WTC11 (cell line): ENCODE data around the gene TEX9. TPM values are rescaled to one million over a fixed set of nuclear protein-coding genes. Genes with fewer than 3 reads are reported as not detected.

Experiments
- ATAC-seq: fragments of 200-7000 bp; cut with Tn5 transposase; 2 replicates; pipeline ENCODE4 v1.10.0; 2021; ENCODE audit warnings: mild to moderate bottlenecking, moderate library complexity
- CTCF ChIA-PET: fragments of 300-600 bp; sonication (Branson Sonifier 250); formaldehyde crosslinking; loops from one replicate; lab custom pipeline; 2021; ENCODE audit warnings: antibody characterized with exemption; lab: Charles Lee
- POLR2A ChIA-PET: fragments of 350-600 bp; sonication (Branson Sonifier 250); formaldehyde crosslinking; loops from one replicate; lab custom pipeline; 2021; ENCODE audit warnings: antibody characterized with exemption; lab: Charles Lee
- DNase-seq: peaks from one replicate; pipeline ENCODE4 v3.0.0; 2021; ENCODE audit warnings: low spot score
- H3K27ac Mint-ChIP-seq: 2 replicates; pipeline ENCODE4 v1.8.0; 2021; ENCODE audit warnings: mixed read lengths
- H3K27me3 Mint-ChIP-seq: 2 replicates; pipeline ENCODE4 v1.8.0; 2021; ENCODE audit warnings: low read depth, mild to moderate bottlenecking, moderate library complexity, mixed read lengths
- H3K36me3 Mint-ChIP-seq: 2 replicates; pipeline ENCODE4 v1.8.0; 2021; ENCODE audit warnings: mixed read lengths
- H3K4me1 Mint-ChIP-seq: 2 replicates; pipeline ENCODE4 v1.8.0; 2022; ENCODE audit warnings: mixed read lengths
- H3K4me3 Mint-ChIP-seq: 2 replicates; pipeline ENCODE4 v1.8.0; 2021; ENCODE audit warnings: mild to moderate bottlenecking, moderate library complexity, mixed read lengths
- H3K9me3 Mint-ChIP-seq: 2 replicates; pipeline ENCODE4 v1.8.0; 2021; ENCODE audit warnings: mixed read lengths
- ATF1 ChIP-seq: sonication (generic); formaldehyde crosslinking; IDR thresholded peaks from 2 replicates; pipeline ENCODE4 v1.8.1; 2023; ENCODE audit warnings: mild to moderate bottlenecking, moderate library complexity, missing genetic modification reagents
- EMX1 ChIP-seq: fragments of 250-450 bp; sonication (Bioruptor Pico); IDR thresholded peaks from 2 replicates; pipeline ENCODE4 v1.8.0; 2021; ENCODE audit warnings: mild to moderate bottlenecking
- GRHL2 ChIP-seq: fragments of 250-450 bp; sonication (Bioruptor Pico); IDR thresholded peaks from 2 replicates; pipeline ENCODE4 v1.8.0; 2022; ENCODE audit warnings: mild to moderate bottlenecking, moderate library complexity; ENCODE audit not compliant: insufficient replicate concordance, severe bottlenecking
- GTF2I ChIP-seq: fragments of 250-450 bp; sonication (Bioruptor Pico); conservative IDR thresholded peaks from 2 replicates; pipeline ENCODE4 v1.4.0; 2021; ENCODE audit warnings: mild to moderate bottlenecking
- IRF2 ChIP-seq: sonication (generic); formaldehyde crosslinking; IDR thresholded peaks from 2 replicates; pipeline ENCODE4 v1.8.0; 2022; ENCODE audit warnings: low read depth, missing genetic modification reagents, borderline replicate concordance
- JAZF1 ChIP-seq: fragments of 250-450 bp; sonication (Bioruptor Pico); IDR thresholded peaks from 2 replicates; pipeline ENCODE4 v1.9.0; 2021; ENCODE audit warnings: moderate library complexity, mild to moderate bottlenecking, inconsistent platforms
- KAT7 ChIP-seq: sonication (generic); formaldehyde crosslinking; IDR thresholded peaks from 2 replicates; pipeline ENCODE4 v1.8.1; 2023; ENCODE audit warnings: missing genetic modification reagents, mild to moderate bottlenecking, borderline replicate concordance
- MXD4 ChIP-seq: fragments of 250-450 bp; sonication (Bioruptor Pico); IDR thresholded peaks from 2 replicates; pipeline ENCODE4 v1.8.0; 2021; ENCODE audit warnings: mild to moderate bottlenecking, moderate library complexity, borderline replicate concordance
- NFATC4 ChIP-seq: fragments of 250-450 bp; sonication (Bioruptor Pico); IDR thresholded peaks from 2 replicates; pipeline ENCODE4 v1.9.0; 2021; ENCODE audit warnings: mild to moderate bottlenecking
- NFE2L1 ChIP-seq: sonication (generic); formaldehyde crosslinking; IDR thresholded peaks from 2 replicates; pipeline ENCODE4 v1.8.1; 2023; ENCODE audit warnings: missing genetic modification reagents
- NR2C2 ChIP-seq: sonication (generic); formaldehyde crosslinking; IDR thresholded peaks from 2 replicates; pipeline ENCODE4 v1.8.0; 2022; ENCODE audit warnings: mild to moderate bottlenecking, missing genetic modification reagents
- NR3C1 ChIP-seq: sonication (generic); formaldehyde crosslinking; conservative IDR thresholded peaks from 2 replicates; pipeline ENCODE4 v1.8.1; 2023; ENCODE audit warnings: low read depth, mild to moderate bottlenecking, missing genetic modification reagents
- SP1 ChIP-seq: sonication (generic); formaldehyde crosslinking; conservative IDR thresholded peaks from 2 replicates; pipeline ENCODE4 v1.8.1; 2022; ENCODE audit warnings: missing genetic modification reagents
- TP53 ChIP-seq: sonication (generic); formaldehyde crosslinking; IDR thresholded peaks from 2 replicates; pipeline ENCODE4 v1.8.1; 2023; ENCODE audit warnings: mild to moderate bottlenecking, missing genetic modification reagents
- ZBTB21 ChIP-seq: sonication (generic); formaldehyde crosslinking; IDR thresholded peaks from 2 replicates; pipeline ENCODE4 v1.8.1; 2023; ENCODE audit warnings: mild to moderate bottlenecking, missing genetic modification reagents, borderline replicate concordance
- ZNF121 ChIP-seq: sonication (generic); formaldehyde crosslinking; IDR thresholded peaks from 2 replicates; pipeline ENCODE4 v1.8.0; 2023; ENCODE audit warnings: missing genetic modification reagents
- ZNF219 ChIP-seq: sonication (generic); formaldehyde crosslinking; IDR thresholded peaks from 2 replicates; pipeline ENCODE4 v1.8.0; 2023; ENCODE audit warnings: missing genetic modification reagents, mild to moderate bottlenecking, borderline replicate concordance
- ZNF396 ChIP-seq: fragments of 250-450 bp; sonication (Bioruptor Pico); IDR thresholded peaks from 2 replicates; pipeline ENCODE4 v1.8.0; 2021; ENCODE audit warnings: mild to moderate bottlenecking, moderate library complexity, borderline replicate concordance
- ZNF416 ChIP-seq: fragments of 250-450 bp; sonication (Bioruptor Pico); IDR thresholded peaks from 2 replicates; pipeline ENCODE4 v1.9.0; 2021; ENCODE audit warnings: mild to moderate bottlenecking, inconsistent platforms
- ZNF423 ChIP-seq: fragments of 250-450 bp; sonication (Bioruptor Pico); IDR thresholded peaks from 2 replicates; pipeline ENCODE4 v2.1.2; 2022; ENCODE audit warnings: mild to moderate bottlenecking, moderate library complexity
- total RNA-seq: library from RNA; stranded (reverse); gene quantifications from 3 replicates; pipeline ENCODE4 v1.2.3, GENCODE V29; 2021
- TF ChIP-seq, protein P1 (sequence below): sonication (generic); formaldehyde crosslinking; IDR thresholded peaks from 2 replicates; pipeline ENCODE4 v1.8.0; 2022; ENCODE audit warnings: mild to moderate bottlenecking, missing genetic modification reagents
- TF ChIP-seq, protein P2 (sequence below): sonication (generic); formaldehyde crosslinking; conservative IDR thresholded peaks from 2 replicates; pipeline ENCODE4 v1.8.1; 2022; ENCODE audit warnings: mild to moderate bottlenecking, missing genetic modification reagents
- TF ChIP-seq, protein P3 (sequence below): fragments of 250-450 bp; sonication (Bioruptor Pico); IDR thresholded peaks from 2 replicates; pipeline ENCODE4 v1.9.0; 2021; ENCODE audit warnings: mild to moderate bottlenecking
- TF ChIP-seq, protein P4 (sequence below): sonication (generic); formaldehyde crosslinking; IDR thresholded peaks from 2 replicates; pipeline ENCODE4 v1.8.1; 2022; ENCODE audit warnings: low read depth, mild to moderate bottlenecking, moderate library complexity, missing genetic modification reagents, borderline replicate concordance
- TF ChIP-seq, protein P5 (sequence below): sonication (generic); formaldehyde crosslinking; IDR thresholded peaks from 2 replicates; pipeline ENCODE4 v1.8.0; 2022; ENCODE audit warnings: mild to moderate bottlenecking, missing genetic modification reagents
- TF ChIP-seq, protein P6 (sequence below): sonication (generic); formaldehyde crosslinking; IDR thresholded peaks from 2 replicates; pipeline ENCODE4 v1.8.1; 2022; ENCODE audit warnings: low read depth, missing genetic modification reagents, borderline replicate concordance

TEX9 gene
- total RNA-seq, 1 experiment from 2014 or later: 12.2 TPM

DNA sequence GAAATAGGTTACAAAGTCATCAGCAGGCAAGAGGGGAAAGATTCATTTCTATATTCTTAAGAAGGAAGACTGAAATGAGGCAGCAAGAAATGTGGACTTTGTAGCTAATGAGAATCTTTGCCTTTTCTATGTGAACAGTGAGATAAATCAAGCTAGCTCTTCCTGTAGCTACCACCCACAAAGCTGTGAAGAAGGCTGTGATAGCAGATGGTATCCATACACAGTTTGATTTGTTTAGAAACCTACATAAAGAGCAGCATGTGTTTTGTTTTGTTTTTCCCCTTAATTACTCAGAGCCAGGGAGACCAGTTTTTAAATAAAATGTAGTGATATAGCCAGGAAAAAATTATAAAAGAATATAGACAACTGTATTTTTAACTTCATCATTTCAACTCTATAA lies 45.5 kb downstream of the TEX9 start:
- no peak for DNase-seq
- POLR2A ChIA-PET: no interaction called here
- TF ChIP-seq EMX1 (CRISPR knock-in tag) (no peak), GTF2I (CRISPR knock-in tag) (no peak), MXD4 (CRISPR knock-in tag) (no peak), ZNF121 (CRISPR knock-in tag) (no peak), ZNF219 (CRISPR knock-in tag) (no peak), TP53 (CRISPR knock-in tag) (no peak), ZNF396 (CRISPR knock-in tag) (no peak), SP1 (CRISPR knock-in tag) (no peak), ZNF423 (CRISPR knock-in tag) (no peak), GRHL2 (CRISPR knock-in tag) (no peak), KAT7 (CRISPR knock-in tag) (no peak), JAZF1 (no peak), IRF2 (CRISPR knock-in tag) (no peak)
- TF ChIP-seq, protein P1, sequence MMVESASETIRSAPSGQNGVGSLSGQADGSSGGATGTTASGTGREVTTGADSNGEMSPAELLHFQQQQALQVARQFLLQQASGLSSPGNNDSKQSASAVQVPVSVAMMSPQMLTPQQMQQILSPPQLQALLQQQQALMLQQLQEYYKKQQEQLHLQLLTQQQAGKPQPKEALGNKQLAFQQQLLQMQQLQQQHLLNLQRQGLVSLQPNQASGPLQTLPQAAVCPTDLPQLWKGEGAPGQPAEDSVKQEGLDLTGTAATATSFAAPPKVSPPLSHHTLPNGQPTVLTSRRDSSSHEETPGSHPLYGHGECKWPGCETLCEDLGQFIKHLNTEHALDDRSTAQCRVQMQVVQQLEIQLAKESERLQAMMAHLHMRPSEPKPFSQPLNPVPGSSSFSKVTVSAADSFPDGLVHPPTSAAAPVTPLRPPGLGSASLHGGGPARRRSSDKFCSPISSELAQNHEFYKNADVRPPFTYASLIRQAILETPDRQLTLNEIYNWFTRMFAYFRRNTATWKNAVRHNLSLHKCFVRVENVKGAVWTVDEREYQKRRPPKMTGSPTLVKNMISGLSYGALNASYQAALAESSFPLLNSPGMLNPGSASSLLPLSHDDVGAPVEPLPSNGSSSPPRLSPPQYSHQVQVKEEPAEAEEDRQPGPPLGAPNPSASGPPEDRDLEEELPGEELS: no peak
- TF ChIP-seq, protein P2, sequence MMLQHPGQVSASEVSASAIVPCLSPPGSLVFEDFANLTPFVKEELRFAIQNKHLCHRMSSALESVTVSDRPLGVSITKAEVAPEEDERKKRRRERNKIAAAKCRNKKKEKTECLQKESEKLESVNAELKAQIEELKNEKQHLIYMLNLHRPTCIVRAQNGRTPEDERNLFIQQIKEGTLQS (CRISPR knock-in tag): no peak
- TF ChIP-seq, protein P3, sequence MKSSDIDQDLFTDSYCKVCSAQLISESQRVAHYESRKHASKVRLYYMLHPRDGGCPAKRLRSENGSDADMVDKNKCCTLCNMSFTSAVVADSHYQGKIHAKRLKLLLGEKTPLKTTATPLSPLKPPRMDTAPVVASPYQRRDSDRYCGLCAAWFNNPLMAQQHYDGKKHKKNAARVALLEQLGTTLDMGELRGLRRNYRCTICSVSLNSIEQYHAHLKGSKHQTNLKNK (CRISPR knock-in tag): no peak
- TF ChIP-seq, protein P4, sequence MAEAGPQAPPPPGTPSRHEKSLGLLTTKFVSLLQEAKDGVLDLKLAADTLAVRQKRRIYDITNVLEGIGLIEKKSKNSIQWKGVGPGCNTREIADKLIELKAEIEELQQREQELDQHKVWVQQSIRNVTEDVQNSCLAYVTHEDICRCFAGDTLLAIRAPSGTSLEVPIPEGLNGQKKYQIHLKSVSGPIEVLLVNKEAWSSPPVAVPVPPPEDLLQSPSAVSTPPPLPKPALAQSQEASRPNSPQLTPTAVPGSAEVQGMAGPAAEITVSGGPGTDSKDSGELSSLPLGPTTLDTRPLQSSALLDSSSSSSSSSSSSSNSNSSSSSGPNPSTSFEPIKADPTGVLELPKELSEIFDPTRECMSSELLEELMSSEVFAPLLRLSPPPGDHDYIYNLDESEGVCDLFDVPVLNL (CRISPR knock-in tag): no peak
- TF ChIP-seq, protein P5, sequence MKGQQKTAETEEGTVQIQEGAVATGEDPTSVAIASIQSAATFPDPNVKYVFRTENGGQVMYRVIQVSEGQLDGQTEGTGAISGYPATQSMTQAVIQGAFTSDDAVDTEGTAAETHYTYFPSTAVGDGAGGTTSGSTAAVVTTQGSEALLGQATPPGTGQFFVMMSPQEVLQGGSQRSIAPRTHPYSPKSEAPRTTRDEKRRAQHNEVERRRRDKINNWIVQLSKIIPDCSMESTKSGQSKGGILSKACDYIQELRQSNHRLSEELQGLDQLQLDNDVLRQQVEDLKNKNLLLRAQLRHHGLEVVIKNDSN: no peak
- TF ChIP-seq, all 79 proteins: peak for 0
- CTCF ChIA-PET: interaction anchor here (0.8 kb wide), 1 partner anchor 115 kb away, joined by 3 read pairs; no protein-coding TSS in a partner anchor
- H3K27me3 Mint-ChIP-seq: no peaks in the 10 kb centered on the region
- peaks cover 9% of the 10 kb centered on the region; the same call in 1 of the 2 replicates for H3K36me3 Mint-ChIP-seq
- H3K27ac Mint-ChIP-seq: no peak overlapping the region
- peaks cover 6% of the 10 kb centered on the region; the same call in 1 of the 2 replicates for H3K9me3 Mint-ChIP-seq
- H3K4me3 Mint-ChIP-seq: no peak overlapping the region
- no peaks in the 10 kb centered on the region for H3K4me1 Mint-ChIP-seq
- ATAC-seq: no peak

DNA sequence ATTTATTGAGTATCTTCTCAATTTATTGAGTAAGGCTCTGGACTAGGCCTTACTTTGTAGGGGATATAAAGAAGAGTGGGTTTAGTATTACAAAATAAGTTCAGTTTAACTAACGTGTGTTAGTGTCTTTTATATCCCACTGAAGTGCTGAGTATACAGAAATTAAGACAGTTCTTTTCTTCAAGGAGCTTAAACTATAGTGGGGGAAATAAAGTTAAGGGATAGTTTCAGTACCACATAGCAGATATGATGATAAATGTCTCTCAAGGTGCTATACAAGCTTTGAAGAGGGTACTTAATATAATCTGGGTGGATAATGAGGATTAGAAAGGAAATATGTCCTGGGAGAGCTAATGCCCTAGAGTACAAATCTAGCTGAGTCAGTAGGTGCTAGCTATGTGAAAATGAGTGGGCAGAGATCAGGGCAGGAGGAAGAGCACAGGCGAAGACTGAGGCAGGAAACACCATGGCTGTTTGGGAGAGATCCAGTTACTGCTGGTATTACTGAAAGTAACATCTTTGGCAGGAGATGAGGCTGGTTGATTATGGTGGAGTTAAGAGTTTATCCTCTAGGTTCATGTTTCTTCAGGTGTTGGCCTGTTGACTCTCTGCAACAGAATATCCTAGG lies 46.0 kb downstream of the TEX9 start:
- Mint-ChIP-seq H3K27me3 (no peaks in the 10 kb centered on the region), H3K4me1 (no peaks in the 10 kb centered on the region), H3K36me3 (peaks cover 9% of the 10 kb centered on the region; the same call in 1 of the 2 replicates), H3K9me3 (peaks cover 6% of the 10 kb centered on the region; the same call in 1 of the 2 replicates), H3K27ac (0 out of 2 replicates have a peak overlapping the region, but pooled peaks have one; percentile 3), H3K4me3 (no peak overlapping the region)
- POLR2A ChIA-PET: no interaction called here
- CTCF ChIA-PET: interaction anchor here (0.8 kb wide), 1 partner anchor 116 kb away, joined by 3 read pairs; no protein-coding TSS in a partner anchor
- ATAC-seq (no peak), DNase-seq (no peak)
- TF ChIP-seq, protein P6, sequence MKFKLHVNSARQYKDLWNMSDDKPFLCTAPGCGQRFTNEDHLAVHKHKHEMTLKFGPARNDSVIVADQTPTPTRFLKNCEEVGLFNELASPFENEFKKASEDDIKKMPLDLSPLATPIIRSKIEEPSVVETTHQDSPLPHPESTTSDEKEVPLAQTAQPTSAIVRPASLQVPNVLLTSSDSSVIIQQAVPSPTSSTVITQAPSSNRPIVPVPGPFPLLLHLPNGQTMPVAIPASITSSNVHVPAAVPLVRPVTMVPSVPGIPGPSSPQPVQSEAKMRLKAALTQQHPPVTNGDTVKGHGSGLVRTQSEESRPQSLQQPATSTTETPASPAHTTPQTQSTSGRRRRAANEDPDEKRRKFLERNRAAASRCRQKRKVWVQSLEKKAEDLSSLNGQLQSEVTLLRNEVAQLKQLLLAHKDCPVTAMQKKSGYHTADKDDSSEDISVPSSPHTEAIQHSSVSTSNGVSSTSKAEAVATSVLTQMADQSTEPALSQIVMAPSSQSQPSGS (CRISPR knock-in tag): no peak
- TF ChIP-seq NR2C2 (CRISPR knock-in tag) (no peak), NR3C1 (CRISPR knock-in tag) (no peak), ZNF416 (CRISPR knock-in tag) (no peak), NFE2L1 (CRISPR knock-in tag) (no peak), ZBTB21 (no peak), SP1 (CRISPR knock-in tag) (no peak), NFATC4 (CRISPR knock-in tag) (no peak), ATF1 (no peak)
